Activated T-cell treated with anti-CD3 and anti-CD28 coated beads, Interleukin-2, amount 50 U/mL, for 24 hours (primary cell): ENCODE results near the gene CAD.
A peak's percentile ranks its signal among the peaks of the same experiment; 100 is the strongest.
"Not testable (repeated sequence)": the region's sequence is repeated elsewhere in the genome, so short reads cannot be mapped to it uniquely, and the experiment has no call there.

ENCODE experiments used
- DNase-seq: peaks from one replicate; pipeline ENCODE4 v3.0.0-alpha.2; 2020
- H3K27ac Mint-ChIP-seq: 2 replicates; pipeline ENCODE4 v1.8.0; 2020; ENCODE audit warnings: mild to moderate bottlenecking, mixed read lengths
- H3K27me3 Mint-ChIP-seq: 2 replicates; pipeline ENCODE4 v1.8.0; 2020; ENCODE audit warnings: mixed read lengths
- H3K36me3 Mint-ChIP-seq: 2 replicates; pipeline ENCODE4 v1.8.0; 2020; ENCODE audit warnings: low read depth, mixed read lengths
- H3K4me1 Mint-ChIP-seq: 2 replicates; pipeline ENCODE4 v1.8.0; 2020; ENCODE audit warnings: low read depth, mixed read lengths
- H3K4me3 Mint-ChIP-seq: 2 replicates; pipeline ENCODE4 v1.8.0; 2020; ENCODE audit warnings: mild to moderate bottlenecking, moderate library complexity, mixed read lengths
- H3K9me3 Mint-ChIP-seq: 2 replicates; pipeline ENCODE4 v1.8.0; 2020; ENCODE audit warnings: mixed read lengths

The CAD gene

DNA sequence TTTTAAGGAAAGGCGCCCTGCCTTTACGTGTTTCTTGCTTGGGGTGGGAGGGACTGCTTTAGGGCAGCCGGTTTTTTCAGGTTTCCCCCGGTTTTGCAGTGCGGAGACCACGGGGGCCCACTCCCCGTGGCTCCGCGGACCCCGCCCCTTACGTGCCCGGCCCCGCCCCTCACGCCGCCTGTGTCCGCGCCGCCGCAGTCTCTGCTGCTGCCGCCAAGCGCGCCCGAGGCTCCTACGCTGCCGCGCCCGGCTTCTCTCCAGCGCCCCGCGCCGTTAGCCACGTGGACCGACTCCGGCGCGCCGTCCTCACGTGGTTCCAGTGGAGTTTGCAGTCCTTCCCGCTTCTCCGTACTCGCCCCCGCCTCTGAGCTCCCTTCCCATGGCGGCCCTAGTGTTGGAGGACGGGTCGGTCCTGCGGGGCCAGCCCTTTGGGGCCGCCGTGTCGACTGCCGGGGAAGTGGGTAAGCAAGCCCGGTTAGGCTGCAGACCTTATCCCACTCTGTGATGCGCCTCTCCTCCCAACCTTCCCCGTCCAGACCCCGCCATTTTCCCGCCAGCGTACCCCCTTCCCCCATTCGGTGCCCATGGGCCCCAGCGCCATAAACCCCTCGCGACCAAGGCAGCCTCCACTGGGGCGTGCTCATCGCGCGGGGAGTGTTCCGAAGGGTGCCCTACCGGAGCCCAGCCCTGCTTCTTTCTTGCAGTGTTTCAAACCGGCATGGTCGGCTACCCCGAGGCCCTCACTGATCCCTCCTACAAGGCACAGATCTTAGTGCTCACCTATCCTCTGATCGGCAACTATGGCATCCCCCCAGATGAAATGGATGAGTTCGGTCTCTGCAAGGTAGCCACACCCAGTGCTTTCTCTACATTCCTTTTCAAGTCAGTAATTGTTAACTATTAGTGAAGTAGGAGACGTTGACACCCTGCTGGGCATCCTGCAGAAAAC is at the start of gene CAD:
Gene CAD, plus strand, starts transcription at position 197 of the 949 bp plus-strand sequence. Its CDS starts 183 bp downstream, at position 380.
- Mint-ChIP-seq H3K27ac (peak within 1 kb of the TSS; percentile 98), H3K4me1 (peaks cover 59% of the 10 kb centered on the region), H3K9me3 (no peaks in the 10 kb centered on the region), H3K27me3 (no peaks in the 10 kb centered on the region), H3K36me3 (peaks cover 95% of the 10 kb centered on the region), H3K4me3 (peak within 1 kb of the TSS; percentile 97)
- DNase-seq, result peak; percentile 95

DNA sequence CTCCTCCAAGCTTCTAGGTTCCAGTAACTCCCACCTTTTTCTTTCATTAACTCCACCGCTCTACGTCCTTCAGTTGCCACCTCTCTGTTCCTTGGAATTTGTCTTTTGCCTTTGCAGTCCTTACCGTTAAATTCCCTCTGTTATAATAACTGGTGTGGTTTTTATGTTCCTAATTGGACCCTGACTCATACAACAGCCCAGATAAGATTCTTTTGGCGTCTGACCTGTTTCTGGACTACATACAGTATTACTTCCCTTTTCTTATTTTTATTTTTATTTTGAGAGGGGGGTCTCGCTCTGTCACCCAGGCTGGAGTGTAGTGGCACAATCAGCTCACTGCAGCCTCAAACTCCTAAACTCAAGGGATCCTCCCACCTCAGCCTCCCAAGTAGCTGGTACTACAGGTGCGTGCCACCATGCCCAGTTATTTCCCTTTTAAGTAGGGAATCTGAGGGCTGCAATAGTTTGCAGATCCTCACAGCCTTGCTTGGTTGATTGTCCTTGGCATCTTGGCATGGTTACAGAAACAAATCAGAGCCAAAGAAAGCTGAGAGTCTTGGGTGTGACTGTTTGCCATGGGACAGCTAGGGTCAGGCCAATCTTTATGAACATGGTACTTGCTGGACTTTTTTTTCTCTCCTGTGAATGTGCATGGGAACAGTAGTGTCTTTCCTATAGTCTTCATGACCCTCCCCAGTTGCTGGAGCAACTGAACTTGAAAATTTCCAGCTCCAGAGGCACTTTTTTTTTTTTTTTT is 46.4 kb upstream of the CAD start:
- Mint-ChIP-seq H3K4me1 (no peaks in the 10 kb centered on the region), H3K4me3 (no peak overlapping the region), H3K36me3 (no peaks in the 10 kb centered on the region), H3K27ac (no peak overlapping the region), H3K9me3 (no peaks in the 10 kb centered on the region), H3K27me3 (peaks cover 10% of the 10 kb centered on the region)
- no peak for DNase-seq

DNA sequence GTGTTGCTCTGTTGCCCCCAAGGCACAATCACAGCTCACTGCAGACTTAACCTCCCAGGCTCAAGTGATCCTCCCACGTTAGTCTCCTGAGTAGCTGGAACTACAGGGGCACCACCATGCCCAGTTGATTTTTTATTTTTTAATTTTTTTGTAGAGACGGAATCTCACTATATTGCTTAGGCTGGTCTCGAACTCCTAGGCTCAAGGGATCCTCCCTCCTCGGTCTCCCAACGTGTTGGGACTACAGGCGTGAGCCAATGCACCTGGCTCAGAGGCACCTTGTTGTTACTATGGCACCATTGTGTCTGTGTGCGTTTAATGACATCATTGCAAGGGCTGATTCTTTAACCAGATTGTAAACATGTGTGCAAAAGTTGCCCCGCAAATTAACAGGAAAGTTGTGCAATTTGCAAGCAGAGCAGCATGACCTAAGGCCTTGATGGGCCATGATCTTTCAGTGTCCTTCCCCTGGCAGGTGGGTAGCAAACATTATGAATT is 45.8 kb upstream of the CAD start:
- H3K9me3 Mint-ChIP-seq, result no peaks in the 10 kb centered on the region
- no peak overlapping the region for H3K27ac Mint-ChIP-seq
- no peak for DNase-seq
- no peaks in the 10 kb centered on the region for H3K36me3 Mint-ChIP-seq
- H3K4me3 Mint-ChIP-seq, result no peak overlapping the region
- peaks cover 11% of the 10 kb centered on the region for H3K27me3 Mint-ChIP-seq
- H3K4me1 Mint-ChIP-seq, result no peaks in the 10 kb centered on the region

DNA sequence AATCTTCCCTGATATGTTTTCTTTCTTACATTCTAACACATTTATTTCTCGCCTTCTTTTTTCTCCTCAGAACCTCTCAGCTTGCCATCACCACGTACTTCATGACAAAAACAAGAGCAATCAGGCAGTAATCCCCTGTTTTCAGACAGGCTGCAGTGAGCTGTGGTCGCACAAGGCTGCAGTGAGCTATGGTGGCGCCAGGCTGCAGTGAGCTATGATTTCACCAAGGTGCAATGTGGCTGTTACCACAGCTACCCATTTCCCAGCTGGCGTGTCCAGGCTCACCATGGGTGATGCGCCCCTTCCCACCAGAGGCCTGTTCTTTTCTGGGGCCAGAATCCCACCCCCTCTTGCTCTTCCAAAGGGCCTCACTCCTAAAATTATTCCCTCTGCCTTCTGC is 42.5 kb upstream of the CAD start:
- Mint-ChIP-seq H3K27ac (no peak overlapping the region), H3K36me3 (no peaks in the 10 kb centered on the region), H3K4me1 (no peaks in the 10 kb centered on the region), H3K27me3 (peaks cover 30% of the 10 kb centered on the region), H3K9me3 (no peaks in the 10 kb centered on the region), H3K4me3 (no peak overlapping the region)
- no peak for DNase-seq

DNA sequence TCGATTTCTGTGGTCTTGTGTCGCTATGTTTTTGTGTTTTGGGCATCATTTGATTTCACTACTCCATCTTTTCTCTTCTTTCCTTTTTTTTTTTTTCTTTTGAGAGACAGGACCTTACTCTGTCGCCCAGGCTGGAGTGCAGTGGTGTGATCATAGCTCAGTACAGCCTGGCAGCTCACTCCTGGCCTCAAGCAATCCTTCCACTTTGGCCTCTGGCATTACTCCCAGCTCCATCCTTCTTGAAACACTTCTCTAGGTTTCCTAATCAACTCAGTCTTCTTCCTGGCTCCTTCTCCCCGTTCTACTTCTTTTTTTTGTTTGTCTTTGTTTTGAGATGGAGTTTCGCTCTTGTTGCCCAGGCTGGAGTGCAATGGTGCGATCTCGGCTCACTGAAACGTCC is 41.8 kb upstream of the CAD start:
- H3K4me3 Mint-ChIP-seq, result no peak overlapping the region
- H3K4me1 Mint-ChIP-seq, result no peaks in the 10 kb centered on the region
- peaks cover 31% of the 10 kb centered on the region for H3K27me3 Mint-ChIP-seq
- no peak for DNase-seq
- H3K27ac Mint-ChIP-seq, result no peak overlapping the region
- no peaks in the 10 kb centered on the region for H3K36me3 Mint-ChIP-seq
- H3K9me3 Mint-ChIP-seq, result no peaks in the 10 kb centered on the region

DNA sequence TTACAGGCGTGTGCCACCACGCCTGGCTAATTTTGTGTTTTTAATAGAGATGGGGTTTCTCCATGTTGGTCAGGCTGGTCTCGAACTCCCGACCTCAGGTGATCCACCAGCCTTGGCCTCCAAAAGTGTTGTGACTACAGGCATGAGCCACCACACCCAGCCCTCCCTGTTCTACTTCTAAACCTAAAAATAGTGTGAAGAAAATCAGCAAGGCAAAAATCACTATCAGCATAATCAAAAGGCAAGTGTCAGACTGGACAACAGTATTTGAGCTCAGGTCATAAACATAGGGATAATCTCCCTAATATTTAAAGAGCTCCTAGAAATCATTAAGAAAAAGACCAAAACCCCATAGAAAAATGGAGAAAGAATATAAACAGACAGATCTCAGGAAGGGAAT is 41.4 kb upstream of the CAD start:
- not testable (repeated sequence) for H3K4me3 Mint-ChIP-seq, DNase-seq, H3K9me3 Mint-ChIP-seq, H3K27ac Mint-ChIP-seq, H3K4me1 Mint-ChIP-seq, H3K36me3 Mint-ChIP-seq
- H3K27me3 Mint-ChIP-seq, result peaks cover 31% of the 10 kb centered on the region

DNA sequence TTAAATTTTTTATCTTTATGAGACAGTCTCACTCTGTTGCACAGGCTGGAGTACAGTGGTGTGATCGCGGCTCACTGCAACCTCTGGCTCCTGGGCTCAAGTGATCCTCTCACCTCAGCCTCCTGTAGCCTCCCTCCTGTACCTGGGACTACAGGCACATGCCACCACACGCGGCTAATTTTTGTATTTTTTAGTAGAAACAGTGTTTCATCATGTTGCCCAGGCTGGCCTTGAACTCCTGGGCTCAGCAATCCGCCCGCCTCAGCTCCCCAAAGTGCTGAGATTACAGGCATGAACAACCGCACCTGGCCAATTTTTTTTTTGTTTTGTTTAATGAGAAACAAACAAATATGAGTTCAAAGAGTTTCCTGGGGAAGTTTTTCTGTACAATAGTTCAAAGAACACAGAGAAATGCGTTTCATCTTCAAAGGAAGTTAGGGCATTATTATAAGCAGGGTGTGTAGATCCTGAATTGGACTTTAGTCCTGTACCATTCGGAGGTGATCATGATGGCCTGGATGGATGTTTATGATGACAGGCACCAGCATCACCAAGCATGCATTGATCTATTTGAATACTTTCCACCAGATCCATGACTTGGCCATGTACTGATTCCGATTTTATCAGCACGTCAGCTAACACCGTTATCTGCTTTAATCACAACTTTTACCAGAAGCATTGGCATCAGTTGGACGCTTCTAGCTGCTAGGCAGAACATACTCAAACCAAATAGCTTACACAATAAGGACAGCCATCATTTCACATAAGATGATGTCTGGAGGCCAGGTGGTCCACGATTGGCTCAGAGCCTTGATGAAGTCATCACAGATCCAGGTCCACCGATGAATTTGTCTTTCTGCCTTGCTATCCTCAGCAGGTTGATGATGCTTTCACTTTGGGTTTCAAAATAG is 39.5 kb upstream of the CAD start:
- Mint-ChIP-seq H3K36me3 (no peaks in the 10 kb centered on the region), H3K9me3 (no peaks in the 10 kb centered on the region), H3K4me3 (no peak overlapping the region), H3K27me3 (peaks cover 43% of the 10 kb centered on the region), H3K27ac (no peak overlapping the region), H3K4me1 (no peaks in the 10 kb centered on the region)
- DNase-seq, result no peak

DNA sequence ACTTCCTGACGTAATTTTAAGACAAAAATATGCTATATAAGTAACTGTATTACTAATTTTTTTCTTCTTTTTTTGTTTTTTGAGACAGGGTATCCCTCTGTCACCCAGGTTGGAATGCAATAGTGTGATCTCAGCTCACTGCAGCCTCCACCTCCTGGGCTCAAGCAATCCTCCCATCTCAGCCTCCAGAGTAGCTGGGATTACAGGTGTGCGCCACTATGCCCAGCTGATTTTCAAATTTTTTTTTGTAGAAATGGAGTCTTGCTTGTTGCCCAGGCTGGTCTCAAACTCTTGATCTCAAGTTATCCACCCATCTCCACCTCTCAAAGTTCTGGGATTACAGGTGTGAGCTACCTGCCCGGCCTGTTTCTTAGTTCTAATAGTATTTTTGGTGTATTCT is 38.7 kb upstream of the CAD start:
- Mint-ChIP-seq H3K27ac (no peak overlapping the region), H3K27me3 (peaks cover 44% of the 10 kb centered on the region), H3K36me3 (no peaks in the 10 kb centered on the region), H3K4me3 (no peak overlapping the region), H3K4me1 (no peaks in the 10 kb centered on the region), H3K9me3 (no peaks in the 10 kb centered on the region)
- DNase-seq, result no peak

DNA sequence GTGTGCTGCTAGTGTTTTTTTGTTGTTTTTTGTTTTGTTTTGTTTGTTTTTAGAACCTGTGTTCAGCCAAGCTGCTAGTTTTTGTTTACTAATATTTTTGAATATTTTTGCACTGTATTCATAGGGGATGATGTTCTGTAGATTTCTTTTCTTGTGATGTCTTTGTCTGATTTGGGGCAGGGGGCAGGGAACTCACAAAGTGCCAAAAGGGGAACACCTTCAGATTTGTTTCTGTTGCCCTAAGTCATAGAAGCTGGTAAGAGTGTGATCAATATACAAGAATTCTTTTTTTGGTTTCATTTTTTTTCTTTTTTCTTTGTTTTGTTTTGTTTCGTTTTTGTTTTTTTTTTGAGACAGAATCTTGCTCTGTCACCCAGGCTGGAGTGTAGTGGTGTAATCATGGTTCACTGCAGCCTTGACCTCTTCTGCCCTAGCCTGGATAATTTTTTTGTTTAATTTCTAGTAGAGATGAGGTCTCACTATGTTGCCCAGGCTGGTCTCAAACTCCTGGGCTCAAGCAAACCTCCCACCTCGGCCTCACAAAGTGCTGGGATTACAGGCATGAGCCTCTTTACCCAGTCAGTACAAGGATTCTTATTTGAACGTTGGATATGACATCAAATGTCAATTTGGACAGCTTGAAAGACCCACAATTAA is 37.7 kb upstream of the CAD start:
- DNase-seq, result no peak
- H3K27me3 Mint-ChIP-seq, result peaks cover 46% of the 10 kb centered on the region
- H3K27ac Mint-ChIP-seq, result no peak overlapping the region
- H3K4me1 Mint-ChIP-seq, result no peaks in the 10 kb centered on the region
- no peaks in the 10 kb centered on the region for H3K36me3 Mint-ChIP-seq
- H3K4me3 Mint-ChIP-seq, result no peak overlapping the region
- no peaks in the 10 kb centered on the region for H3K9me3 Mint-ChIP-seq

DNA sequence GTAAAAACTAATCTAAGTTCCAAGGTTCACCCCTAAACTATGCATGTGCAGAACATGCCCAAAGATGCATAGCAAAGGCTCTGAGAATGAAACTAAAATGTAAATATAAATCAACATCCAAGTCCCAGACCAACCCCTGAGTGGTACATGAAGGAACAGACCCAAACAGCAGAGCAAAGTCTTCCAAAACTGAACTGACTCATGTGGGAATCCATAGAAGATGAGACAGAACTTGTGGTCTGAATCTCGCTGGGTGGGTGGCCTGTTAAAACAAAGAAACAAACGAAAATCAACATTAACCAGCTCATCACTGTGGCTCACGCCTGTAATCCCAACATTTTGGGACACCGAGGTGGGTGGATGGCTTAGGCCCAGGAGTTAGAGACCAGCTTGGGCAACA is 34.8 kb upstream of the CAD start:
- no peaks in the 10 kb centered on the region for H3K4me1 Mint-ChIP-seq
- H3K36me3 Mint-ChIP-seq, result no peaks in the 10 kb centered on the region
- H3K27me3 Mint-ChIP-seq, result peaks cover 44% of the 10 kb centered on the region
- no peak overlapping the region for H3K4me3 Mint-ChIP-seq
- no peak overlapping the region for H3K27ac Mint-ChIP-seq
- no peaks in the 10 kb centered on the region for H3K9me3 Mint-ChIP-seq
- no peak for DNase-seq

DNA sequence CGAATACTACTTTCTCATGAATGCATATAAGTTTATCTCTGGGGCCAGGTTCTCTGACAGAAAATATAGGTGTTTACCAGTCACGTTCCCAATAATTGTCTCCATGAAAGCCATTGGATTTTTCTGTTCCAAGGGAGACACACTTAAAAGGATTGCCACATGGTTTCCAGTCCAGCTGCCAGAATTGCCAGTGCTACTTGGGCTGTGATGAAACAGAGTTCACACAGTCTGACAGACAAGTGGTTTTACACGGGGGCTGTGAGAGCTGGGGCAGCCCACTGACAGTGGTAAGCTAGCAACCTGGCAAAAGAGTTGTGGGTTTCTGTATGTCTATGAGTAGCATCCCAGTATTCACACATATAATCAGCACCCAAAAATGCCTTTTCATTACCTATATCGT is 33.1 kb upstream of the CAD start:
- H3K9me3 Mint-ChIP-seq, result no peaks in the 10 kb centered on the region
- no peak for DNase-seq
- peaks cover 34% of the 10 kb centered on the region for H3K27me3 Mint-ChIP-seq
- H3K4me1 Mint-ChIP-seq, result no peaks in the 10 kb centered on the region
- H3K27ac Mint-ChIP-seq, result no peak overlapping the region
- no peak overlapping the region for H3K4me3 Mint-ChIP-seq
- H3K36me3 Mint-ChIP-seq, result no peaks in the 10 kb centered on the region

DNA sequence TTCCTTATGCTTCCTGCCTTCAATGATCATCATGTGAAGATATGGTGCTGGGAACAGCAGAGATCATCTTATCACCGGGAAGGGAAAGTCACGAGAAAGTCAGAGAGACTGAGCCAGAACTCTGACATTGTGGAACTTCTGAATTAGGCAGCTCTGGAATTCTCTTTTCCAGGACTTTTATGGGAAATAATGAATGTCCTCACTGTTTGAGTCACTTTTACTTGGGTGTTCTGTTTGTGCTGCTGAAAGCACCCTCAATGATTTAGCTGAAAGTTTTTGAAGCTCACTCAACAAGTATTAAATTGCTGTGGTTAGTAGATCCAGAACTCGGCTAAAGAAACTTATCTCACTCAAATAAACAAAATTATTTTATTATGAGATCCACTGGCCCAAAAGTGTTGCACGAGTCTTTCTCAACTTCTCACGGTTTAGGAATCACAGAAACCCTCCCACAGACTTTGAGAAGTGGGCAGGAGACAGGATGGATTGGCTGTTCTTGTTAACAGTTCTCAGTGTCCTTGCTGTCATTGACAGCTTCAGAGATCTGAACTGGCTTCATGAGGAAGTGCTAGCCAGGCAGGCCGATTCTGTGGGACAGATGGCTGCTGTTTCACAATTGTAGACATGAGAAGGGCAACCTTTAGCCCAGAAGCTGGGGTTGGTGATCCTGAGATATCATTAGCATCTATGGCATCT is 31.7 kb upstream of the CAD start:
- no peak overlapping the region for H3K27ac Mint-ChIP-seq
- H3K9me3 Mint-ChIP-seq, result no peaks in the 10 kb centered on the region
- no peaks in the 10 kb centered on the region for H3K4me1 Mint-ChIP-seq
- H3K27me3 Mint-ChIP-seq, result peaks cover 24% of the 10 kb centered on the region
- H3K4me3 Mint-ChIP-seq, result no peak overlapping the region
- no peaks in the 10 kb centered on the region for H3K36me3 Mint-ChIP-seq
- no peak for DNase-seq

DNA sequence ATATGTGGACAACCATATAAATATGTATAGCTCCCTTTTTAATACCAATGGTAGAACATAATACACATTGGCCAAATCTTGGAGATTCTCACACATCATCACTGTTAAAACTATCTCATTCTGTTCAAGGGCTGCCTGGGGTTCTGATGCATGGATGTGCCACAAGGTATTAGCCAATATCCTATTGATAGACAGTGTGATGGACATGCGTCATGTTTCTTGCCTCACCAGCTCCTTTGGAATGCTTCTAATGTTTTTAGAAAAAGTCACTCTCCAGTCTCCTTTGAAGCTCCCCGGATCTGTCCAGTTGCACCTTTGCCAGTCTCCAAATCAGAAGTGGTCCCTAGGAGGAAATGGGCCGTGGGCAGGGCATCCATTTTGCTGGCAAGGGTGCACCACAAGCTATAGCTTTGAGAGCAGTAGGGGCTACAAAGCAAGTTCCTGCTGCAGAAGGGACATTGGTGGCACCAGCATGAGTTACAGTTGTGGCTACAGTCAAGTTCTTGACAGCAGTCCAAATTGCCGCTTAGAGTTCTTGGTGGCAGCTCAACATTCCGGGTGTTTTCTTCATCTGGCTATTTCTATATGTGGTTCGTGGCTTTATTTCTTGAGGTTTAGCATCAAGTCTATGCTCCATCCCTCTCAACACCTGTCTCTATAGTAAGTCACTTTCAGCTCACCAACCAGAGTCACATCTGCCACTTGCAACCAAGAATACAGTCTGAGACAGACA is 30.4 kb upstream of the CAD start:
- Mint-ChIP-seq H3K27ac (no peak overlapping the region), H3K4me1 (no peaks in the 10 kb centered on the region), H3K36me3 (no peaks in the 10 kb centered on the region), H3K4me3 (no peak overlapping the region), H3K27me3 (peaks cover 11% of the 10 kb centered on the region), H3K9me3 (no peaks in the 10 kb centered on the region)
- DNase-seq, result no peak
